GM12891 (cell line): ENCODE results near the gene RBMS3.

Source experiments
- SPI1 ChIP-seq: IDR thresholded peaks from 2 replicates; pipeline ENCODE4 v1.6.1; 2011; ENCODE audit warnings: low read depth, low read length, control low read depth
- TAF1 ChIP-seq: IDR thresholded peaks from 2 replicates; pipeline ENCODE4 v1.6.1; 2011; ENCODE audit warnings: low read depth, low read length, control low read depth

DNA sequence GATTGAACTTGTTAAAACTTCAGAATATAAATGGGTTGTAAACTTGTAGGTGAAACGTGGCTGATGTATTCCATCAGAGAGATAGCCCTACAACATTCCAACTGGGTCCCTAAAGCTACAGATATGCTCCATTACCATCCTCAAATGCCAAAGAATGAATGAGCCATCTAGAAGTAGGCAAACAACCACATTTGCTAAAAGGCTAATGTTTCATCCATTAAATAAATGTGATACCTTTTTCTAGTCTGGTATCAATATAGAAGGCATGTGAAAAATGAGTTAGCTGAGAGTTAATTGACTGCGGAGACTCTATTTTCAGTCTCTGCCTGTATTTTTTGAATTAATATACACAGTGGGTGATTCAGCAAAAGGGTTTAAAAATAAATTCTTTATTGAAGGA, 203.8 kb downstream of the RBMS3 start:
- no peak for TF ChIP-seq TAF1
- TF ChIP-seq SPI1, result no peak
